GM20000 (cell line): ENCODE results near the gene MTHFSD.

Experiments
- DNase-seq: peaks from one replicate; pipeline ENCODE4 v3.0.0; 2012; ENCODE audit warnings: low spot score
- CTCF ChIP-seq: IDR thresholded peaks from 2 replicates; pipeline ENCODE4 v1.5.1; 2012; ENCODE audit warnings: mild to moderate bottlenecking, control low read depth; ENCODE audit errors: extremely low read depth, missing control alignments

The MTHFSD gene

GRCh38 chr16:86523166-86523740 is 31.8 kb downstream of the MTHFSD start:
- no peak for DNase-seq
- TF ChIP-seq CTCF, result no peak

- DNase-seq, result no peak
- no peak for TF ChIP-seq CTCF
Observed at GRCh38 chr16:86522634-86523033, 32.4 kb downstream of the MTHFSD start.

GRCh38 chr16:86521236-86522197 is 33.5 kb downstream of the MTHFSD start:
- no peak for DNase-seq
- no peak for TF ChIP-seq CTCF

- TF ChIP-seq CTCF, result peak; percentile 10
- no peak for DNase-seq
Observed at GRCh38 chr16:86520317-86521210, 34.5 kb downstream of the MTHFSD start.

GRCh38 chr16:86519649-86520316 is 35.3 kb downstream of the MTHFSD start:
- TF ChIP-seq CTCF, result peak; percentile 91
- peak; percentile 84 for DNase-seq

GRCh38 chr16:86519007-86519648 is 35.9 kb downstream of the MTHFSD start:
- TF ChIP-seq CTCF, result no peak
- no peak for DNase-seq
